BE2C (cell line): ENCODE results near the gene PDE1C.
"Not testable (repeated sequence)": the region's sequence is repeated elsewhere in the genome, so short reads cannot be mapped to it uniquely, and the experiment has no call there.

ENCODE experiments used
- DNase-seq: peaks from one replicate; pipeline ENCODE4 v3.0.0-alpha.2; 2020
- H3K27me3 ChIP-seq: fragments of 250-450 bp; sonication (Bioruptor Pico); 2 replicates; pipeline ENCODE4 v1.5.1; 2020; ENCODE audit warnings: mild to moderate bottlenecking
- H3K36me3 ChIP-seq: fragments of 250-450 bp; sonication (Bioruptor Pico); 2 replicates; pipeline ENCODE4 v1.5.1; 2020; ENCODE audit warnings: mild to moderate bottlenecking
- H3K4me1 ChIP-seq: fragments of 250-450 bp; sonication (Bioruptor Pico); 2 replicates; pipeline ENCODE4 v1.5.1; 2020
- H3K4me3 ChIP-seq: 2 replicates; pipeline ENCODE4 v1.5.1; 2011; ENCODE audit warnings: low read depth, low read length
- H3K9me3 ChIP-seq: fragments of 250-450 bp; sonication (Bioruptor Pico); 2 replicates; pipeline ENCODE4 v1.5.1; 2020
- TF ChIP-seq, protein P1 (sequence below): IDR thresholded peaks from 2 replicates; pipeline ENCODE4 v1.5.1; 2012; ENCODE audit warnings: mild to moderate bottlenecking, low read depth, low read length

PDE1C gene

GRCh38 chr7:31835471-31835870 is 234.7 kb downstream of the PDE1C start:
- H3K4me1 ChIP-seq, result no peaks in the 10 kb centered on the region
- no peak overlapping the region for H3K4me3 ChIP-seq
- TF ChIP-seq, protein P1, sequence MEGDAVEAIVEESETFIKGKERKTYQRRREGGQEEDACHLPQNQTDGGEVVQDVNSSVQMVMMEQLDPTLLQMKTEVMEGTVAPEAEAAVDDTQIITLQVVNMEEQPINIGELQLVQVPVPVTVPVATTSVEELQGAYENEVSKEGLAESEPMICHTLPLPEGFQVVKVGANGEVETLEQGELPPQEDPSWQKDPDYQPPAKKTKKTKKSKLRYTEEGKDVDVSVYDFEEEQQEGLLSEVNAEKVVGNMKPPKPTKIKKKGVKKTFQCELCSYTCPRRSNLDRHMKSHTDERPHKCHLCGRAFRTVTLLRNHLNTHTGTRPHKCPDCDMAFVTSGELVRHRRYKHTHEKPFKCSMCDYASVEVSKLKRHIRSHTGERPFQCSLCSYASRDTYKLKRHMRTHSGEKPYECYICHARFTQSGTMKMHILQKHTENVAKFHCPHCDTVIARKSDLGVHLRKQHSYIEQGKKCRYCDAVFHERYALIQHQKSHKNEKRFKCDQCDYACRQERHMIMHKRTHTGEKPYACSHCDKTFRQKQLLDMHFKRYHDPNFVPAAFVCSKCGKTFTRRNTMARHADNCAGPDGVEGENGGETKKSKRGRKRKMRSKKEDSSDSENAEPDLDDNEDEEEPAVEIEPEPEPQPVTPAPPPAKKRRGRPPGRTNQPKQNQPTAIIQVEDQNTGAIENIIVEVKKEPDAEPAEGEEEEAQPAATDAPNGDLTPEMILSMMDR, result no peak
- DNase-seq, result no peak
- H3K36me3 ChIP-seq, result no peaks in the 10 kb centered on the region
- H3K9me3 ChIP-seq, result no peaks in the 10 kb centered on the region
- no peaks in the 10 kb centered on the region for H3K27me3 ChIP-seq

GRCh38 chr7:31833625-31834024 is 236.6 kb downstream of the PDE1C start:
- H3K27me3 ChIP-seq, DNase-seq, H3K4me3 ChIP-seq, H3K4me1 ChIP-seq, H3K36me3 ChIP-seq, H3K9me3 ChIP-seq: not testable (repeated sequence)

- Histone ChIP-seq H3K9me3 (no peaks in the 10 kb centered on the region; the same call in 1 of the 2 replicates), H3K27me3 (no peaks in the 10 kb centered on the region), H3K4me3 (no peak overlapping the region), H3K4me1 (no peaks in the 10 kb centered on the region), H3K36me3 (no peaks in the 10 kb centered on the region)
- TF ChIP-seq, protein P1, result no peak
- no peak for DNase-seq
These were observed 241.7 kb downstream of the PDE1C start for GRCh38 chr7:31828520-31828919.

DNA sequence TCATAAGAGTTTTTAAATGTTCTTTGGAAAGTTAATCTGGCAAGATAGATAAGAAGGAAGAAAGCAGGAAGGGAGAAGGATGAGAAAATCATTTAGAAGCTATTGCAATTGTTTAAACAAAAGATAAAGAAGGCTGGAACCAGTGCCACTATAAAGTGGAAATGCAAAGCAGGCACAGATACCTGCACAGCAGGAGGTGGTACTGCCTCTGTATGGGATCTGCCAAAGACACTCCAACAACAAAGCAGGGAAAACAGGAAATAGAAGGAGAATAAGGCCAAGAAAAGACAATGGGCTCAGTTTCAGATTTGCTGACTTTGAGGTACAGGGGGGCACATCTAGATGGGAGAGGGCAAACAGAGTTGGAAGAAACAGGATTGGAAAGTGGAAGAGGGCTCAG is 244.6 kb downstream of the PDE1C start:
- no peaks in the 10 kb centered on the region; the same call in 1 of the 2 replicates for H3K9me3 ChIP-seq
- TF ChIP-seq, protein P1, result no peak
- DNase-seq, result no peak
- no peaks in the 10 kb centered on the region for H3K27me3 ChIP-seq
- H3K36me3 ChIP-seq, result no peaks in the 10 kb centered on the region
- no peaks in the 10 kb centered on the region for H3K4me1 ChIP-seq
- no peak overlapping the region for H3K4me3 ChIP-seq

- no peaks in the 10 kb centered on the region for H3K9me3 ChIP-seq
- no peak overlapping the region for H3K4me3 ChIP-seq
- no peaks in the 10 kb centered on the region for H3K4me1 ChIP-seq
- H3K36me3 ChIP-seq, result no peaks in the 10 kb centered on the region
- no peaks in the 10 kb centered on the region for H3K27me3 ChIP-seq
- TF ChIP-seq, protein P1, result no peak
- no peak for DNase-seq
These were observed 251.2 kb downstream of the PDE1C start for GRCh38 chr7:31819031-31819430.

DNA sequence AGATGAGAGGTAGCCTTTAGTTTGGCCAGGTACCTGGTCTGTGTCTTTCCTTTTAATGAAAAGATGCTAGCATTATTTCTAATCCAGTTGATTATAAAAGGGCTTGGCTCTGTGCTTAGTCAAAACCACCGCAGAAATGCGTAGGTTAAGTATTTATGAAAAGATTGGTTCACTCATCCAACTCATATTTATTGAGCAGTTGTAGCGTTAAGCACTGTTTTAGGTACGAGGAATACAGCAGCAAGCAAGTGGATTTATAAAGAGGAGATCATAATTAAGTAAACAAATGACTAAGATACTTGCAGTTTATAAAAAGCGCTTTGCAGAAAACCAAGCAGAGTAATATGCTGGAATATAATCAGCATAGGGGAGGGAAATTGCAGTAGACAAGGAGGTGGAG is 253.4 kb downstream of the PDE1C start:
- no peak overlapping the region for H3K4me3 ChIP-seq
- H3K9me3 ChIP-seq, result no peaks in the 10 kb centered on the region
- no peaks in the 10 kb centered on the region for H3K36me3 ChIP-seq
- TF ChIP-seq, protein P1, result no peak
- H3K27me3 ChIP-seq, result no peaks in the 10 kb centered on the region
- no peak for DNase-seq
- H3K4me1 ChIP-seq, result no peaks in the 10 kb centered on the region

DNA sequence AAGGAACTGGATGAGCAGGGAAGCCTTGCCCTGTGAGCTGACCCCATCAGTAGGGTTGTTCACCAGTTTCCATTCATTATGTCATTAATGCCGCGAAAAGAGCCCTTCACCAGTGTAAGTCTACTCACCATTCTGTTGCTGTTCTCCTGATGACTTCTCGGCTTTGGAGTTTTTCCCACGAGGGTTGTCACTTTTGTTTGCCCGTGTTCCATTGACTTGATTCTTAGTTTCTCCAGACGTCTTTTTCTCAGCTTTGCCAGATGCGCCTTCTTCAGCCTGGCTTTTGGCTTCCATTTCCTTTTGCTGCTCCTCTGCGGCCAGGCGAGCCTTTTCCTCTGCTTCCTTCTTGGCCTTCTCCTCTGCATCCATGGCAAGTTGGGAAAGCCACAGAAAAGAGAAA is 254.4 kb downstream of the PDE1C start:
- Histone ChIP-seq H3K36me3 (no peaks in the 10 kb centered on the region), H3K9me3 (no peaks in the 10 kb centered on the region), H3K4me3 (no peak overlapping the region), H3K27me3 (no peaks in the 10 kb centered on the region), H3K4me1 (no peaks in the 10 kb centered on the region)
- TF ChIP-seq, protein P1, result no peak
- no peak for DNase-seq
